ENCODE measurements around the gene CTNNA2.

CTNNA2 gene

DNA sequence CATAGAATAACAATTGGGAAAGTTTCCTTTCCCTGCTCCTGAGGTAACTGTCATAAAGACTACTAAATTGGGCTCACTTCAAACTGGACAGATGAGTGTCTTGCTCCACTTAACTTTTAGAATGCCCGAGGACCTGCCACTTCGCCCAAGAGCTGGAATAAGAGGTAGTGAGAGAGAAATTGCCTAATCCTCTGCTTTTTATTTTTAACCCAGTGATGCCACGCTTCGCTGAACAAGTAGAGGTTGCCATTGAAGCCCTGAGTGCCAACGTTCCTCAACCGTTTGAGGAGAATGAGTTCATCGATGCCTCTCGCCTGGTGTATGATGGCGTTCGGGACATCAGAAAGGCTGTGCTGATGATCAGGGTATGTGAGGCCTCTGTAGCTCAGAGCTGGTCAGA lies 1061.1 kb downstream of the CTNNA2 start:
- Histone ChIP-seq H3K4me3 (ENCODE audit: low read length) (no peak overlapping the region), H3K4me2 (ENCODE audit: low read length) (no peak overlapping the region), H3K27ac (ENCODE audit: low read length) (no peak overlapping the region), H3K27me3 (ENCODE audit: low read depth, low read length) (no peaks in the 10 kb centered on the region), H3K9me3 (ENCODE audit: insufficient read depth, low read length) (no peaks in the 10 kb centered on the region), H4K20me1 (ENCODE audit: insufficient read depth, low read length) (no peaks in the 10 kb centered on the region), H2AFZ (ENCODE audit: low read depth, low read length) (no peak overlapping the region), H3K4me1 (ENCODE audit: low read length) (peaks cover 5% of the 10 kb centered on the region), H3K79me2 (ENCODE audit: low read length) (no peaks in the 10 kb centered on the region), H3K36me3 (replicated peaks; ENCODE audit: low read depth, low read length) (no peaks in the 10 kb centered on the region), H3K9ac (ENCODE audit: low read length) (no peak overlapping the region)
- no peak for TF ChIP-seq EZH2phosphoT487 (IDR thresholded peaks at IDR 0.05; ENCODE audit: low read depth)
- TF ChIP-seq, protein P1, sequence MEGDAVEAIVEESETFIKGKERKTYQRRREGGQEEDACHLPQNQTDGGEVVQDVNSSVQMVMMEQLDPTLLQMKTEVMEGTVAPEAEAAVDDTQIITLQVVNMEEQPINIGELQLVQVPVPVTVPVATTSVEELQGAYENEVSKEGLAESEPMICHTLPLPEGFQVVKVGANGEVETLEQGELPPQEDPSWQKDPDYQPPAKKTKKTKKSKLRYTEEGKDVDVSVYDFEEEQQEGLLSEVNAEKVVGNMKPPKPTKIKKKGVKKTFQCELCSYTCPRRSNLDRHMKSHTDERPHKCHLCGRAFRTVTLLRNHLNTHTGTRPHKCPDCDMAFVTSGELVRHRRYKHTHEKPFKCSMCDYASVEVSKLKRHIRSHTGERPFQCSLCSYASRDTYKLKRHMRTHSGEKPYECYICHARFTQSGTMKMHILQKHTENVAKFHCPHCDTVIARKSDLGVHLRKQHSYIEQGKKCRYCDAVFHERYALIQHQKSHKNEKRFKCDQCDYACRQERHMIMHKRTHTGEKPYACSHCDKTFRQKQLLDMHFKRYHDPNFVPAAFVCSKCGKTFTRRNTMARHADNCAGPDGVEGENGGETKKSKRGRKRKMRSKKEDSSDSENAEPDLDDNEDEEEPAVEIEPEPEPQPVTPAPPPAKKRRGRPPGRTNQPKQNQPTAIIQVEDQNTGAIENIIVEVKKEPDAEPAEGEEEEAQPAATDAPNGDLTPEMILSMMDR (IDR thresholded peaks at IDR 0.05; ENCODE audit: low read depth, low read length) = no peak

DNA sequence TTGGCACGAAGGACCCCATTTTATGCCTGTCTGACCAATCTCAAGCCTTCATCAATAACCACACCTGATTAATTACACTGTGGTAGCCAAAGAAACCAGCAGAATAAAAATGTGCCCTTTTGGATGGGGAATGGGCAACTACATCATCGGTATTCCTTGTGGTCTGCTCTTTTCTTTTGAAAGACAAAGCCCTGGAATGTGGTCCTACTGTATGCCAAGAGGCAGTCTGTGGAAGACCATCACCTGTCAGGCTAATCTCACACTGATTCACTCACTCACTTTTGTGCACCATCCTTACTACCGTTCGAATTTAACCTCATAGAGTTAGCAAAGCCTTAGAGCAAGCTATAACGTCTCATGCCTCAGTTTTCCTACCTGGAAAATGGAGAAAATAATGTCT lies 1066.9 kb downstream of the CTNNA2 start:
- Histone ChIP-seq H3K9me3 (ENCODE audit: insufficient read depth, low read length) (no peaks in the 10 kb centered on the region), H3K36me3 (replicated peaks; ENCODE audit: low read depth, low read length) (no peaks in the 10 kb centered on the region), H3K4me1 (ENCODE audit: low read length) (no peaks in the 10 kb centered on the region), H2AFZ (ENCODE audit: low read depth, low read length) (no peak overlapping the region), H3K27me3 (ENCODE audit: low read depth, low read length) (no peaks in the 10 kb centered on the region), H3K9ac (ENCODE audit: low read length) (no peak overlapping the region), H4K20me1 (ENCODE audit: insufficient read depth, low read length) (no peaks in the 10 kb centered on the region), H3K79me2 (ENCODE audit: low read length) (no peaks in the 10 kb centered on the region), H3K27ac (ENCODE audit: low read length) (no peak overlapping the region), H3K4me2 (ENCODE audit: low read length) (no peak overlapping the region), H3K4me3 (ENCODE audit: low read length) (no peak overlapping the region)
- TF ChIP-seq EZH2phosphoT487 (IDR thresholded peaks at IDR 0.05; ENCODE audit: low read depth) = no peak
- TF ChIP-seq, protein P1 (IDR thresholded peaks at IDR 0.05; ENCODE audit: low read depth, low read length) = no peak

DNA sequence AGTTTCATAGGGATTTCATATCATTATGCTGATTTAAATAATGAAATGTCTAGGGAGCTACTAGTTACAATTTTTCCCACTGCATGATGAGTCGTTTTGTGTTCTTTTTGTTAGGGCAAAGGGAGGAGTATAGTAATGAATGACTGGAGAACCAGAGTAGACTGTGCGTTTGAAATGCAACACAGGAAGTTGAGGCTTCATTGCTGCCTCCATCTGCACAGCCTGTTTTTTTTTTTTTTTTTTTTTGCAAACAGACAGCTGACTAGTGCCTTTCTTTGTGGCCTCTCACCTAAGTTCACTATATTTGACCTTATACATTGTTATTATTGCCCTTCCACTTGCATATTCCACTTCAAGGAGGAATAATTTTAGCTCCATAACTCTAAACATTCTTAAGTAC lies 1078.4 kb downstream of the CTNNA2 start:
- Histone ChIP-seq H2AFZ (ENCODE audit: low read depth, low read length) (no peak overlapping the region), H4K20me1 (ENCODE audit: insufficient read depth, low read length) (no peaks in the 10 kb centered on the region)
- TF ChIP-seq EZH2phosphoT487 (IDR thresholded peaks at IDR 0.05; ENCODE audit: low read depth) = no peak
- TF ChIP-seq, protein P1 (IDR thresholded peaks at IDR 0.05; ENCODE audit: low read depth, low read length) = no peak

DNA sequence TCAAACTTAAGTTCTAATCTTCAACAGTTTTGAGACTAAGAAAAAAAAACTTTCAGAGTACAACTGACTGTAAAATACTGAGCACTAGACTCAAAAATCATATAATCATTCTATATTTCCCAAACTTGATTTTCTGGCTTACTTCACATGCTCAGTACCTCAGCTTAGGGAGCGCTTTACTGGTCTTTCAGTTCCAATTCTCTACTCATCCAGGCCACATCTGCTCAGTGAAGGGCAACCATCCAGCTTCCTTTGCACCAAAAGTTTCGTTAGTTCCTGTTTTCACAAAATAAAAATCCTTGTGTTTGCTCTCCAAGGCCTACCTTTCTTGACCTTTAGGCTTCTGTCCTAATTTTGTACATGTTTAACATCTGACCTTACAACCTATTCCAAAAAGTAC lies 1079.3 kb downstream of the CTNNA2 start:
- no peaks in the 10 kb centered on the region for H3K9me3 ChIP-seq (ENCODE audit: insufficient read depth, low read length)
- no peak for TF ChIP-seq EZH2phosphoT487 (IDR thresholded peaks at IDR 0.05; ENCODE audit: low read depth)
- TF ChIP-seq, protein P1 (IDR thresholded peaks at IDR 0.05; ENCODE audit: low read depth, low read length) = no peak
- H3K27ac ChIP-seq (ENCODE audit: low read length) = no peak overlapping the region
- H3K4me2 ChIP-seq (ENCODE audit: low read length) = no peak overlapping the region
- H3K79me2 ChIP-seq (ENCODE audit: low read length) = no peaks in the 10 kb centered on the region
- no peaks in the 10 kb centered on the region for H4K20me1 ChIP-seq (ENCODE audit: insufficient read depth, low read length)
- H2AFZ ChIP-seq (ENCODE audit: low read depth, low read length) = no peak overlapping the region
- H3K27me3 ChIP-seq (ENCODE audit: low read depth, low read length) = no peaks in the 10 kb centered on the region
- H3K4me3 ChIP-seq (ENCODE audit: low read length) = no peak overlapping the region
- no peaks in the 10 kb centered on the region for H3K36me3 ChIP-seq (replicated peaks; ENCODE audit: low read depth, low read length)
- no peak overlapping the region for H3K9ac ChIP-seq (ENCODE audit: low read length)
- peaks cover 5% of the 10 kb centered on the region; the same call in 1 of the 2 replicates for H3K4me1 ChIP-seq (ENCODE audit: low read length)

More for the DNA sequence above, 1078.4 kb downstream of the CTNNA2 start:
- H3K4me2 ChIP-seq (ENCODE audit: low read length) = no peak overlapping the region
- no peaks in the 10 kb centered on the region for H3K36me3 ChIP-seq (replicated peaks; ENCODE audit: low read depth, low read length)
- H3K79me2 ChIP-seq (ENCODE audit: low read length) = no peaks in the 10 kb centered on the region
- H3K4me1 ChIP-seq (ENCODE audit: low read length) = peaks cover 5% of the 10 kb centered on the region; the same call in 1 of the 2 replicates
- no peak overlapping the region for H3K4me3 ChIP-seq (ENCODE audit: low read length)
- H3K27me3 ChIP-seq (ENCODE audit: low read depth, low read length) = no peaks in the 10 kb centered on the region
- no peaks in the 10 kb centered on the region for H3K9me3 ChIP-seq (ENCODE audit: insufficient read depth, low read length)
- H3K9ac ChIP-seq (ENCODE audit: low read length) = no peak overlapping the region
- no peak overlapping the region for H3K27ac ChIP-seq (ENCODE audit: low read length)

Data from OCI-LY3 (cell line).